Breast epithelium (tissue), 4 donors: ENCODE measurements around the gene RAB6C. TPM values are rescaled to one million over a fixed set of nuclear protein-coding genes. Genes with fewer than 3 reads are reported as not detected.
"Not testable (repeated sequence)": the region's sequence is repeated elsewhere in the genome, so short reads cannot be mapped to it uniquely, and the experiment has no call there.

Experiments used
- DNase-seq, 2 donors: peaks; one replicate each; pipeline ENCODE4 v3.0.0-alpha.2; 2019; ENCODE audit warnings: low spot score in 2 of 2
- H3K27ac ChIP-seq, 2 donors: fragments of 200-600 bp; sonication (generic) in 1 of 2; one replicate each; pipeline ENCODE4 v1.5.1; 2016 to 2019; ENCODE audit warnings: mild to moderate bottlenecking in 1 of 2
- H3K27me3 ChIP-seq, 2 donors: fragments of 200-600 bp; sonication (generic) in 1 of 2; one replicate each; pipeline versions ENCODE4 v1.5.1 to v1.6.0; 2017 to 2019; ENCODE audit warnings: control low read depth in 1 of 2, mild to moderate bottlenecking in 1 of 2
- H3K36me3 ChIP-seq: fragments of 200-600 bp; one replicate; pipeline ENCODE4 v1.5.1; 2019
- H3K4me1 ChIP-seq, 2 donors: fragments of 200-600 bp; sonication (generic); one replicate each; pipeline ENCODE4 v1.5.1; 2016 to 2019; ENCODE audit warnings: control low read depth in 1 of 2
- H3K4me3 ChIP-seq, 3 donors: fragments of 200-600 bp; sonication (generic); 1 replicate in 2 of 3; 2 replicates in 1 of 3; pipeline ENCODE4 v1.5.1; 2016 to 2019; ENCODE audit warnings: mild to moderate bottlenecking in 3 of 3, moderate library complexity in 2 of 3
- H3K9me3 ChIP-seq, 2 donors: fragments of 200-600 bp; sonication (generic) in 1 of 2; one replicate each; pipeline ENCODE4 v1.5.1; 2016 to 2019; ENCODE audit warnings: control low read depth in 1 of 2
- POLR2A ChIP-seq: fragments of 450-650 bp; IDR thresholded peaks from one replicate; pipeline ENCODE4 v1.6.1; 2016; ENCODE audit warnings: antibody characterized with exemption, mild to moderate bottlenecking, moderate library complexity
- POLR2AphosphoS5 ChIP-seq, 3 donors: sonication (generic); formaldehyde crosslinking; IDR thresholded peaks; one replicate each; pipeline ENCODE4 v1.6.1; 2017; ENCODE audit warnings: antibody characterized with exemption in 3 of 3
- intact Hi-C: fragments of 100-400 bp; cut with DNase I; formaldehyde crosslinking; loops from one replicate; pipeline ENCODE4 v1.15.1; 2023; ENCODE audit warnings: low total_unique reads
- total RNA-seq, 3 donors: library from RNA; depleted of rRNA; stranded (reverse); fragments of >200 nt; gene quantifications; one replicate each; pipeline ENCODE4 v1.1.0, GENCODE V29; 2016
- TF ChIP-seq, protein P1 (sequence below), 3 donors: fragments of 450-650 bp; IDR thresholded peaks; one replicate each; pipeline ENCODE4 v1.5.1; 2016 to 2017; ENCODE audit warnings: antibody characterized with exemption in 3 of 3, mild to moderate bottlenecking in 3 of 3, moderate library complexity in 3 of 3

The RAB6C gene
- 1 to 10 TPM in 2 of 3 donors, under 1 TPM in 1; 0.16 to 3.2 (median 1.6) TPM for total RNA-seq

DNA sequence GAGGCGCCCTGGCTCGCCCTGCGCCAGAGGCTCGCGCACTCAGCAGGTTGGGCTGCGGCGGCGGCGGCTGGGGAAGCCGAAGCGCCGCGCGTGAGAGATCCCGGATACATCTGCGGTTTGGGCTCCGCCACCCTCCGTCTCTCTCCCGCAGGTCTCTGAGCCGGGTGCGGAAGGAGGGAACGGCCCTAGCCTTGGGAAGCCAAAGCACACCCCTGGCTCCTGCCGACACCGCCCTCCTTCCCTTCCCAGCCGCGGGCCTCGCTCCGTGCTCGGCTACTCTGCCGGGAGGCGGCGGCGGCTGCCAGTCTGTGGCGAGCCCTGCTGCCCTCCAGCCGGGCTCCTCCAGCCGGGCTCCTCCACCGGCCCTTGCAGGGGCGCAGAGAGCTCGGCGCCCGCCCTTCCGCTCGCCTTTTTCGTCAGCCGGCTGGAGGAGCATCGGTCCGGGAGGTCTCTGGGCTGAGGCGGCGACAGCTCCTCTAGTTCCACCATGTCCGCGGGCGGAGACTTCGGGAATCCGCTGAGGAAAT lies at the start of gene RAB6C:
TSS of gene RAB6C (plus strand) at position 38 of the 527 bp plus-strand sequence. CDS start at position 488, 450 bp downstream.
- H3K4me1 ChIP-seq, H3K36me3 ChIP-seq, H3K9me3 ChIP-seq, intact Hi-C loops, H3K27me3 ChIP-seq: not testable (repeated sequence)
- Histone ChIP-seq H3K27ac (peak within 1 kb of the TSS; percentile 59 to 70), H3K4me3 (peak within 1 kb of the TSS; percentile 17 to 61 (median 44))
- DNase-seq, result peak in 1 of 2 donors; percentile 57

DNA sequence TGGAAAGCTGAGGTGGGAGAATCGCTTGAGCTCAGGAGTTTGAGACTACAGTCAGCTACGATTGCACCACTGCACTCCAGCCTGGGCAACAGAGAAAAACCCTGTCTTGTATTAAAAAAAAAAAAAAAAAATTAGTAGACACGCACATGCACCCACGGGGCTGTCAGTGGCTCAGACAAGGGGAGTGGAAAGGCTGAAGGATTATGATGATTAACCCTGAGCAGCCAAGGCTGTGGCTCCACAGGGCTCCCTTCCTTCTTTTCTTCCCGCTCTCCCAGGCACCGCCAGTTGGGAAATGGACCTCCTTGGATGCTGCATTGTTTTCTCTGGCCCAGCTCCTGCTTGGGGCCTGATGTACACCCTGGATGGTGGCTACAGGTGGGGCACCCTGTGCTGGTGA lies 49.0 kb upstream of the RAB6C start:
- Histone ChIP-seq H3K36me3 (no peaks in the 10 kb centered on the region), H3K9me3 (no peaks in the 10 kb centered on the region), H3K27ac (no peak overlapping the region), H3K27me3 (peaks cover 3% of the 10 kb centered on the region in 2 donors), H3K4me3 (no peak overlapping the region), H3K4me1 (no peaks in the 10 kb centered on the region)
- DNase-seq, result no peak
- intact Hi-C loops, result no loop called here
- TF ChIP-seq POLR2A (no peak), POLR2AphosphoS5 (IDR thresholded peaks at IDR 0.05) (no peak)
- TF ChIP-seq, protein P1, sequence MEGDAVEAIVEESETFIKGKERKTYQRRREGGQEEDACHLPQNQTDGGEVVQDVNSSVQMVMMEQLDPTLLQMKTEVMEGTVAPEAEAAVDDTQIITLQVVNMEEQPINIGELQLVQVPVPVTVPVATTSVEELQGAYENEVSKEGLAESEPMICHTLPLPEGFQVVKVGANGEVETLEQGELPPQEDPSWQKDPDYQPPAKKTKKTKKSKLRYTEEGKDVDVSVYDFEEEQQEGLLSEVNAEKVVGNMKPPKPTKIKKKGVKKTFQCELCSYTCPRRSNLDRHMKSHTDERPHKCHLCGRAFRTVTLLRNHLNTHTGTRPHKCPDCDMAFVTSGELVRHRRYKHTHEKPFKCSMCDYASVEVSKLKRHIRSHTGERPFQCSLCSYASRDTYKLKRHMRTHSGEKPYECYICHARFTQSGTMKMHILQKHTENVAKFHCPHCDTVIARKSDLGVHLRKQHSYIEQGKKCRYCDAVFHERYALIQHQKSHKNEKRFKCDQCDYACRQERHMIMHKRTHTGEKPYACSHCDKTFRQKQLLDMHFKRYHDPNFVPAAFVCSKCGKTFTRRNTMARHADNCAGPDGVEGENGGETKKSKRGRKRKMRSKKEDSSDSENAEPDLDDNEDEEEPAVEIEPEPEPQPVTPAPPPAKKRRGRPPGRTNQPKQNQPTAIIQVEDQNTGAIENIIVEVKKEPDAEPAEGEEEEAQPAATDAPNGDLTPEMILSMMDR (IDR thresholded peaks at IDR 0.05), result no peak

DNA sequence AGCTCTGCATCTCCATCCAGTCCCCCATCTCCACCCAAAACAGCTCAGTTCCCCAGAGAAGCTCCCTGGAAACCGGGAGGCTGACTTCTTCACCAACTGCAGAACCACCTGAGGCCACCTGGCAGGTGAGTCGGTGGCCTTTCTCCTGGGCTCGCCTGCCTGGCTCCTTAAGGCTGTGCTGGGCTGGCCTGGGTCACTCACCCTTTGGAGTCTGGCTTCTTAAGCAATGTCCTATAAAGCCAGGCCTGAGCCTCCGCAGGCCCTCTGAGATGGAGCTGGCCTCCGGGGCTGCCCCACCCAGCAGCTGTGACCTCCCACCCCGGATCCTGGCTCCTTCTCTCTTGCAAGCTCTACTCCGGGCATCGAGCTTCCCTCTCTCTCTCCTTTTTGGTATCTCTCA lies 46.1 kb upstream of the RAB6C start:
- DNase-seq, H3K9me3 ChIP-seq, H3K27me3 ChIP-seq, intact Hi-C loops, H3K4me3 ChIP-seq, H3K4me1 ChIP-seq, H3K36me3 ChIP-seq, H3K27ac ChIP-seq: not testable (repeated sequence)

DNA sequence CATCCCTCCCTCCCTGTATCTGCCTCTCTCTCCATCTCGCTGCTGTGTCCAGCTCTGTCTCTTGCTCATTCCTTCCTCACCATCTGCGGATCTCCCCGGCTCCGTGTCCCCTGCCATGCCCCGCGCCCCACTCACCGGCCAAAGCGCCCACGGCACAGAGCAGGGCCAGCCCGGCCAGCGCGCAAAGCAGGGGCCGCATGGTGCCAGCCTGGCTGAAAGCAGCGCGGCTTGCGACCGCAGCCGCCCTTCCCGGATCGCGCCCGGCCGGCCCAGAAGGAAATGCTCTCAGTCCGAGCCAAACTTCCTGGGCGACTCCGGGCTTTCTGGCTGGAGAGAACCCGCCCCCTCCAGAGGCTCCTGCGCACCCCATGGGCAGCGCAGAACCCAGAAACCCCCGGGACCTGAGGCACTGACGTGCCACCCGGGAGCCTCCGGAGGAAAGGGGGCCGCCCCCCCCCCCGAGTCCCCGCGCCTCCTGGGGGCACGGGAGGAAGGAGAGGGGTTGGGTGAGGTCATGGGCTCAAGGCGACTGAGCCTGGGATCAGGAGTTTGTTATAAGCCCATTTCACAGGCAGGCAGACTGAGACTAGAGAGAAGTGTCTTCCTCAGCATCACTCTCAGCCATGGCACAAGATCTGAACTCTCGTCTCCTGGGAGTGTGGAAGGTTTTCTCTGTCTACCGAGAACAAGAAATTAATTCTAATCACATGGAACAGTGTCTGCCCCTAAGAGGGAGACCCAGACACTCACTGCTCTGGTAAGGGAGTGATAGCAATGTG lies 45.2 kb upstream of the RAB6C start:
- Histone ChIP-seq H3K27ac (peak overlapping the region in 1 of 2 donors; percentile 32), H3K27me3 (peaks cover 3% of the 10 kb centered on the region in 2 donors), H3K4me1 (no peaks in the 10 kb centered on the region), H3K9me3 (no peaks in the 10 kb centered on the region), H3K4me3 (peak overlapping the region; percentile 11 to 57 (median 32)), H3K36me3 (no peaks in the 10 kb centered on the region)
- DNase-seq, result no peak
- TF ChIP-seq POLR2A (no peak), POLR2AphosphoS5 (IDR thresholded peaks at IDR 0.05) (no peak)
- TF ChIP-seq, protein P1 (IDR thresholded peaks at IDR 0.05), result no peak
- intact Hi-C loops, result no loop called here

DNA sequence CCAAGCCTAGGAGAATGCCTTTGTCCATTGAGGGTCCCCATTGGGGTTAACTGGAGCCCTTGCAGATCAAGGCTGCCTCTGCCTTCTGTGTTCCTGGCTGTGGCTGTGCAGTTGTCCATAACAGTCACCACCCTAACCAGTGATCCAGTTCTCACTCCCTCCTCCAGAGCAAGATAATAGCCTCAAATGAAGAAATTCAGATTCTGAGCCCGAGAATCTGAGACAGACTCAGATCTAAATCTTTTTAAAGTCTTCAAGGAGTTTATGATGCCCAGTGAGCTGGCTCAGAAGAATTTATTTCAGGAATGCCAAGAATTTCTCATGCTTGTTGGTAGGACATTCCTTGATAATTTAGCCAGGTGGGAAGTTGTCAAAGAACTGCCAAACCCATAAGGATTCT lies 44.3 kb upstream of the RAB6C start:
- H3K9me3 ChIP-seq, result no peaks in the 10 kb centered on the region
- no peak overlapping the region for H3K27ac ChIP-seq
- no peak overlapping the region for H3K4me3 ChIP-seq
- TF ChIP-seq, protein P1 (IDR thresholded peaks at IDR 0.05), result no peak
- TF ChIP-seq POLR2AphosphoS5 (IDR thresholded peaks at IDR 0.05) (no peak), POLR2A (no peak)
- no peak for DNase-seq
- H3K36me3 ChIP-seq, result no peaks in the 10 kb centered on the region
- intact Hi-C loops, result no loop called here
- no peaks in the 10 kb centered on the region for H3K4me1 ChIP-seq
- peaks cover 3% of the 10 kb centered on the region in 2 donors for H3K27me3 ChIP-seq

DNA sequence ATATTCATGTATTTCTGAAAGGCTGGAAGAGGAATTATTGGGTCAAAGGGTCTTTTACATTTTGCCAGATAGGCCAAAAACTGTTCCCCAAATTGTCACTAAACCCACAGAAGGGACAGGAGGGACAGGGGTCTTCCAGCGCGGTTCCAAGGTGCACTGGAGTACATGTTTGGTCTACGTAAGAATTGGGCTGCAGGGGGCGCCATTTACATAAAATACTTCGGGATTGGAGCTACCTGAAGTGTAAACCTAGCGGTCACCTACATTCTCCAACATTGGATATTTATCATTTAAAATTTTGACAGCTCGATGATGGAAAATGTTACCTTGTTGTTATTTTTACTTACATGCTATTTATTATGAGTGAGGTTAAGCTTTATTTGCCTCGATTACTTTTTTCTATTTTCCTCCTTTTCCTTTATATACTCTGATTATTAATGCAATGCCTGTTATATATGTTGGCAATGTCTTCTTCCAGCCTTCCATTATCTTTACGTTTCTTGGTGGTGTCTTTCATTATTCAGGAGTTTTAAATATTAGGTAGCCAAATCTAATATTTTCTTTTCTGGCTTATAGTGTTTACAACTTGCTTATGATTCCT lies 43.0 kb upstream of the RAB6C start:
- H3K4me1 ChIP-seq, result no peaks in the 10 kb centered on the region
- no peak overlapping the region for H3K4me3 ChIP-seq
- no peak for DNase-seq
- no peaks in the 10 kb centered on the region for H3K9me3 ChIP-seq
- intact Hi-C loops, result no loop called here
- no peaks in the 10 kb centered on the region for H3K36me3 ChIP-seq
- H3K27ac ChIP-seq, result no peak overlapping the region
- peaks cover 3% of the 10 kb centered on the region in 2 donors for H3K27me3 ChIP-seq
- TF ChIP-seq POLR2A, result no peak
- TF ChIP-seq POLR2AphosphoS5 (IDR thresholded peaks at IDR 0.05), result no peak
- TF ChIP-seq, protein P1 (IDR thresholded peaks at IDR 0.05), result no peak

DNA sequence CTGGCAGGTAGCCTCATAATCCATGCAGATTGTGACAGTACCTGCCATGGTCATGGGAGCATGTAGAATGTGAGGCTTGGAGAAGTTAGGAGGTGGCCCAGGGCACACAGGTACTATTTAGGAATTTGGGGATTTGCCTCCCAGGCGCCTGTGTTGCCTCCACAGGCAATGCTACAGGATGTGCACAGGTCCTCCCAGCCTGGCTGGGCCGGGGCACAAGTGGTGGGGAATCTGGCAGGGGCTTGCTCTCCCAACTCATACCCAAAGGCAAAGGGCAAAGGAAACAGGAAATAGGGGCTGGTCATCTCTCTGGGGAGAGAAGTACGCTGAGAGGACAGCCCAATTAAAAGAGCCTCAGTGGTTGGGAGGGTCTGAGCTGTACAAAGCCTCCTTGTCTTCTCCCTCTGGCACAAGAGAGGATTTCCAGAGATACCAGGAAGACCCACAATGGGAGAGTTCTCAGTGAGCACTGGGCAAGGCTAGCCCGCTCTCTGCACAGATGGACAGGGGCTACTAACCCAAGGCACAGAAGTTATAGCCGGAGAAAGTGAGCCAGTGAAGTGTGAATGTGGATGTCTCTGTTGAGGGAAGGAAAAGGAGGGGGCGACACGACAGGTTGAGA lies 40.5 kb upstream of the RAB6C start:
- intact Hi-C loops, H3K36me3 ChIP-seq, H3K27ac ChIP-seq, H3K4me1 ChIP-seq, H3K27me3 ChIP-seq, H3K9me3 ChIP-seq, H3K4me3 ChIP-seq, DNase-seq: not testable (repeated sequence)

DNA sequence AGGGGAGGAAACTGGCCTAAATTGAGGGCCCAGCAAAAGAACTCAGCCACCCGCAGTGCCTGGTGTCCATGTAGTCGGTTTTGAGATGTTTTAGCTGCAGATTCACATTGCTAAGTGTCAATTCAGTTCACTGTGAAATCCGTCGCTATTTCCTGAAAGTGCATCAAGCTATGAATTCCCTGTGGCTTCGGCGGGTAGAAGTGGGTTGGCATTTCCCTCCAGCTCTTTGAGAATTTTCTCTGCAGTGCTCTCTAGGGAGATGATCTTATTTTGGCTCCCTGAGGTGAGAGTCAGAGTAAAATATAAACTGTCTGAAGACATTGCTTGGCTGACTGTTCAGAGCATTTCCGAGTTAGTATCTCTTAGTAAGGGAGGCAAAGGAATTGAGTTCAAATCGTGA lies 36.0 kb upstream of the RAB6C start:
- H3K9me3 ChIP-seq, DNase-seq, H3K27ac ChIP-seq, H3K4me1 ChIP-seq, H3K4me3 ChIP-seq, H3K36me3 ChIP-seq, intact Hi-C loops, H3K27me3 ChIP-seq: not testable (repeated sequence)
